Activated CD8-positive, alpha-beta memory T cell treated with anti-CD3 and anti-CD28 coated beads, Interleukin-2, amount 50 U/mL, for 24 hours (primary cell): ENCODE measurements around the gene GSDME.
"Not testable (repeated sequence)": the region's sequence is repeated elsewhere in the genome, so short reads cannot be mapped to it uniquely, and the experiment has no call there.

ENCODE experiments used
- DNase-seq: peaks from one replicate; pipeline ENCODE4 v3.0.0-alpha.2; 2020; ENCODE audit errors: extremely low read depth

Gene GSDME

GRCh38 chr7:24757353-24758275, at the start of gene GSDME:
TSS of gene GSDME (minus strand) at chr7:24757464. CDS start at chr7:24749774, 7,690 bp downstream.
- DNase-seq, result no peak

GRCh38 chr7:24802300-24802699, 45.0 kb upstream of the GSDME start:
- no peak for DNase-seq

- DNase-seq, result no peak
These were observed 44.6 kb upstream of the GSDME start for GRCh38 chr7:24801883-24802282.

GRCh38 chr7:24800667-24801066, 43.4 kb upstream of the GSDME start:
- no peak for DNase-seq

GRCh38 chr7:24800073-24800472, 42.8 kb upstream of the GSDME start:
- no peak for DNase-seq

- DNase-seq, result no peak
These were observed 42.2 kb upstream of the GSDME start for GRCh38 chr7:24799506-24799905.

- no peak for DNase-seq
These were observed 41.0 kb upstream of the GSDME start for GRCh38 chr7:24798261-24798660.

- no peak for DNase-seq
These were observed 40.0 kb upstream of the GSDME start for GRCh38 chr7:24797270-24797669.

GRCh38 chr7:24795407-24795767, 38.1 kb upstream of the GSDME start:
- no peak for DNase-seq

- not testable (repeated sequence) for DNase-seq
These were observed 37.6 kb upstream of the GSDME start for GRCh38 chr7:24794751-24795406.

- no peak for DNase-seq
These were observed 36.9 kb upstream of the GSDME start for GRCh38 chr7:24793982-24794648.

GRCh38 chr7:24788961-24789576, 31.8 kb upstream of the GSDME start:
- DNase-seq, result no peak

- no peak for DNase-seq
These were observed 30.8 kb upstream of the GSDME start for GRCh38 chr7:24788075-24788474.

GRCh38 chr7:24786941-24787340, 29.7 kb upstream of the GSDME start:
- DNase-seq, result no peak

GRCh38 chr7:24786306-24786705, 29.0 kb upstream of the GSDME start:
- DNase-seq, result no peak

GRCh38 chr7:24784277-24784676, 27.0 kb upstream of the GSDME start:
- no peak for DNase-seq

GRCh38 chr7:24783698-24784097, 26.4 kb upstream of the GSDME start:
- no peak for DNase-seq

GRCh38 chr7:24781106-24781505, 23.8 kb upstream of the GSDME start:
- no peak for DNase-seq

GRCh38 chr7:24779283-24779655, 22.0 kb upstream of the GSDME start:
- DNase-seq, result no peak

GRCh38 chr7:24778543-24779282, 21.4 kb upstream of the GSDME start:
- no peak for DNase-seq

GRCh38 chr7:24777806-24778205, 20.5 kb upstream of the GSDME start:
- DNase-seq, result no peak

GRCh38 chr7:24773646-24774045, 16.4 kb upstream of the GSDME start:
- no peak for DNase-seq
